GM12875 (cell line): ENCODE data around the gene AFAP1.

ENCODE experiments used
- H3K4me3 ChIP-seq: one replicate; pipeline ENCODE4 v1.5.1; 2011; ENCODE audit warnings: low read depth, low read length, control low read depth
- CTCF ChIP-seq: IDR thresholded peaks from 2 replicates; pipeline ENCODE4 v1.5.1; 2011; ENCODE audit warnings: low read depth, mild to moderate bottlenecking, control low read depth, inconsistent platforms, low read length, moderate library complexity, borderline replicate concordance; ENCODE audit not compliant: insufficient read depth

AFAP1 gene

GRCh38 chr4:7863911-7864681, 75.6 kb downstream of the AFAP1 start:
- TF ChIP-seq CTCF: no peak
- H3K4me3 ChIP-seq: no peak overlapping the region

GRCh38 chr4:7862561-7863192, 77.0 kb downstream of the AFAP1 start:
- no peak for TF ChIP-seq CTCF
- no peak overlapping the region for H3K4me3 ChIP-seq

GRCh38 chr4:7861440-7861881, 78.2 kb downstream of the AFAP1 start:
- no peak for TF ChIP-seq CTCF
- no peak overlapping the region for H3K4me3 ChIP-seq

GRCh38 chr4:7860600-7861163, 79.0 kb downstream of the AFAP1 start:
- H3K4me3 ChIP-seq: no peak overlapping the region
- TF ChIP-seq CTCF: no peak

- no peak for TF ChIP-seq CTCF
- H3K4me3 ChIP-seq: no peak overlapping the region
Observed at GRCh38 chr4:7859326-7859725, 80.3 kb downstream of the AFAP1 start.

GRCh38 chr4:7858498-7858897, 81.2 kb downstream of the AFAP1 start:
- H3K4me3 ChIP-seq: no peak overlapping the region
- TF ChIP-seq CTCF: no peak
